Uterus (tissue), 2 donors: ENCODE measurements around the gene SFR1.

Experiments used
- POLR2A ChIP-seq, 2 donors: fragments of 450-650 bp; IDR thresholded peaks; one replicate each; pipeline ENCODE4 v1.6.1; 2016; ENCODE audit warnings: antibody characterized with exemption in 2 of 2, mild to moderate bottlenecking in 1 of 2, moderate library complexity in 1 of 2
- TF ChIP-seq, protein P1 (sequence below), 4 experiments: fragments of 200-600 bp in 2 of 4; fragments of 450-650 bp in 2 of 4; sonication (generic) in 2 of 4; IDR thresholded peaks; one replicate each; pipeline ENCODE4 v1.5.1; 2016 to 2019; ENCODE audit warnings: antibody characterized with exemption in 4 of 4, mild to moderate bottlenecking in 2 of 4, moderate library complexity in 1 of 4

- TF ChIP-seq, protein P1, sequence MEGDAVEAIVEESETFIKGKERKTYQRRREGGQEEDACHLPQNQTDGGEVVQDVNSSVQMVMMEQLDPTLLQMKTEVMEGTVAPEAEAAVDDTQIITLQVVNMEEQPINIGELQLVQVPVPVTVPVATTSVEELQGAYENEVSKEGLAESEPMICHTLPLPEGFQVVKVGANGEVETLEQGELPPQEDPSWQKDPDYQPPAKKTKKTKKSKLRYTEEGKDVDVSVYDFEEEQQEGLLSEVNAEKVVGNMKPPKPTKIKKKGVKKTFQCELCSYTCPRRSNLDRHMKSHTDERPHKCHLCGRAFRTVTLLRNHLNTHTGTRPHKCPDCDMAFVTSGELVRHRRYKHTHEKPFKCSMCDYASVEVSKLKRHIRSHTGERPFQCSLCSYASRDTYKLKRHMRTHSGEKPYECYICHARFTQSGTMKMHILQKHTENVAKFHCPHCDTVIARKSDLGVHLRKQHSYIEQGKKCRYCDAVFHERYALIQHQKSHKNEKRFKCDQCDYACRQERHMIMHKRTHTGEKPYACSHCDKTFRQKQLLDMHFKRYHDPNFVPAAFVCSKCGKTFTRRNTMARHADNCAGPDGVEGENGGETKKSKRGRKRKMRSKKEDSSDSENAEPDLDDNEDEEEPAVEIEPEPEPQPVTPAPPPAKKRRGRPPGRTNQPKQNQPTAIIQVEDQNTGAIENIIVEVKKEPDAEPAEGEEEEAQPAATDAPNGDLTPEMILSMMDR (IDR thresholded peaks at IDR 0.05): no peak
- TF ChIP-seq POLR2A (IDR thresholded peaks at IDR 0.05): no peak
Measured at GRCh38 chr10:104104926-104105325, 17.0 kb upstream of the SFR1 start.
